COR-L47 (cell line): ENCODE data around the gene ADGRD2.

Source experiments
- DNase-seq: peaks from one replicate; lab custom pipeline; 2025; lab: John Stamatoyannopoulos, UW

ADGRD2 gene

DNA sequence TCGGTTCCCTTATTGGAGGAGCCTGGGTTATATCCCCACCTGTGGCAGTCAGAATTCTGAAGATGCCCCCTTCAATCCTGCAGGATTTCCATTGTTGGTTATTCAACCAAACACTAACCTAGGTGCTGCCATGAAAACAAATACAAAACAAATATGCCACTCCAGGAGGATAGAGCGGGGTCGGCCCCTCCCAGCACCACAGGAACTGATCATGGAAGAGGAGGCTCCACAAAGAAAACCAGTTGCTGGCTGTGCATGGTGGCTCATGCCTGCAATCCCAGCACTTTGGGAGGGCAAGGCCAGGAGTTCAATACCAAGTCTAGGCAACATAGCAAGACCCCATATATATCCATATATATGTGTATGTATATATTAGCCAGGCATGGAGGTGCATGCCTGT lies 13.2 kb upstream of the ADGRD2 start:
- DNase-seq = no peak

DNA sequence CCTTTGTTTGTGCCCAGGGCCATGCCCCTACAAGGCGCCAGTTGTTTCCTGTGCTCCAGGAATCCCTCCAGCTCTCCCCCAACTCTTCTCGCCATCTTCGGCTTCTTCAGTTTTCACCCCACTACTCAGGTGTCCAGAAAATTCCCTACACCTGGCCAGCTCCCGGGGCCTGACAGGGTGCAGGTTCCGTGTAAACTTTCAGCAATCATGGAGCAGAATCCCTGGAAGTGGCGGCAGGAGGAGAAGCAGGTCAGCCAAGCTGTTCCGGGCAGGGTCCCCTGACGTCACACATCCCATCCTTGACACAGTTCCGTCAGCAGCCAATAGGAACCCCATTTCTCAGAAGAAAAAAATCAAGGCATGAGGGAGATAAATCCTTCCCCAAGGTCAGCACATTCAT lies 12.2 kb upstream of the ADGRD2 start:
- no peak for DNase-seq

DNA sequence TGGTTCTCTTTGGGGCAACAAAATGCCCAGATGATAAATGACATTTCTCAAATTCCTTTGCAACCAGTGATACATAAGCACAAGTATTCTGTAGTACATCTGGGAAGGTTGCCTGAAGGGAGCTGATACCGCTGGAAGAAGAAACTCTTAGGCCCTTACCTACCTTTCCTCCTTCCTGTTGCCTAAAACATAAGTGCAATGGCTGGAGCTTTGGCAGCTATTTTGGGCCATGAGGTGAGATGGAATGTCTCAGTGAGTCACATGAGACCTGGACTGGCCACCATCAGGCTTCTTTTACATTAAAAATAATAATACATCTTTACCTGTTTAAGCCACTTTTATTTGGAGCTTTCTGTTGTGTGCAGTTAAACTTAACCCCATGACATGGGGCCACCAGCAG lies 11.2 kb upstream of the ADGRD2 start:
- DNase-seq = no peak

DNA sequence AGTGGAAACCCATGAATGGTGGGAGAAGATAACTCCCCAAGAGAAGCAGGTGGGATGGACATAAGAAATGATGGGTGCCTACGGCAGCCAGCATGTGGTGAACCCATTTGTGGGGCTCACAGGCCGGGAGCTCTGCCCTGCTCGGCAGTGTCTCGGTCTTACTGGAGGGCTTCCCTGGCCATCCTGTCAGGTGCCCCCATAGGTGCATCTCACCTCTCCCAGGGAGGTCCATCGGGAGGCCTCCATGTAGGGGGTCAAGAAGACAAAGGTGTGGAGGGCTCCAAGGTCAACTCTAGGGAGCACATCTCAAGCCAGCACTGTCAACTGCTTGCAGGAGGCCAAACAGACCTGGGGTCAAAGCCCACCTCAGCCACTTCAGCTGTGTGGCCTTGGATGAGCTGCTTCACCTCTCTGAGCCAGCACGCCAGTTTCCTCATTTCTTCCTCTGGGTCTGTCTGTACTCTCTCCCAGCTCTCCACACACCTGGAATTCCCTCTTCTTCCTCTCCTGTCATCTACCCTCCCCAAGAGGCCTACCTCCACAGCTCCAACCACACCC lies 10.5 kb upstream of the ADGRD2 start:
- no peak for DNase-seq

DNA sequence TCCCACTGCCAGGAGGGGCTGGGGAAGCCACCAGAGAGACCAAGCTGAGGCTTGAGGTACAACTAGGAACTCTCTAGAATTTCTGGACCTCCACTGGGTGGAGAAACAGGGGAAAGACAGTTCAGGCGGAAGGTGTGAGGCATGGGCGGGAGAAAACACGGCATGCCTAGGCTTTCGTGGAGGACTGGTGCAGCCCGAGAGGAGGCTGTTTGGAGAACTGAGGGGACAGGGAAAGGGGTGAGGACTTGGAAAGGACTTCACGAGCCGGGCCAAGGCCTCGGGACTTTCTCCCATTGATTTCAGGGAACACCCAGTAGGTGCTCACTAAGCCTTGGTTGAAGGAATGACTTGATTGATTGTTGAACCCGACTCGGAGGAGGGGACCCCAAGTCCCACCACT lies 9.5 kb upstream of the ADGRD2 start:
- no peak for DNase-seq

DNA sequence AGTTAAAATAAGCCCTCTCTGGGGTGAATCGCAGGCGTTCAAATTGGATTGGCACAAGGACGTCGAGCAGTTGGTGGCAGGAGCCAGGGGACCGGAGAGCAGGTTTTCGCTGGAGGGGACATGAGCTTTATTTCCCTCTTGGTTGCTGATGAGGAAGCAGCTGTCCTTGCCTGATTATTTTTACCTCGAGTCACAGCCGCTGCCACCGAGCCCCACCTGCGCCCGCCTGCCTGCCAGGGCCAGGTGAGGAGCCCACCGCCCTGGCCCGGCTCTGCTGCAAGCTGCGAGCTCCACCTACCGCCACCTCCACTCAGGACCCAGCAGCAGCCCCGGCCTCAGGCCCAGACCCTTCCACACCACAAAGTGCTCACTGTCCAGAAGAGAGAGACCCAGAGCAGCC lies 9.0 kb upstream of the ADGRD2 start:
- no peak for DNase-seq

DNA sequence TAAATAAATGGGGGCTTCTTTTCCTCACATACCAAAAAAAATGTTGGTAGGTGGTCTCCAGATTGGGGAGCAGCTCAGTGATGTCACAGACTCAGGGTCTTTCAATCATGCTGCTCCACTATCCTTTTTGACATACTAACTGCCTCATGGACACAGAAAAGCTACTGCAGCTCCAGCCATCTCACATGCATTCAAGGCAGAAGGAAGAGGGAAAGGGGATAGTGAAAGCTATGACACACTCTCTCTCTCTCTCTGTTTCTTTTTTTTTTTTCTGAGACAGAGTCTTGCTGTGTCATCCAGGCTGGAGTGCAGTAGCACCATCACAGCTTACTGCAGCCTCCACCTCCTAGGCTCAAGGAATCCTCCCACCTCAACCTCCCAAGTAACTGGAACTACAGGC lies 7.9 kb upstream of the ADGRD2 start:
- no peak for DNase-seq

DNA sequence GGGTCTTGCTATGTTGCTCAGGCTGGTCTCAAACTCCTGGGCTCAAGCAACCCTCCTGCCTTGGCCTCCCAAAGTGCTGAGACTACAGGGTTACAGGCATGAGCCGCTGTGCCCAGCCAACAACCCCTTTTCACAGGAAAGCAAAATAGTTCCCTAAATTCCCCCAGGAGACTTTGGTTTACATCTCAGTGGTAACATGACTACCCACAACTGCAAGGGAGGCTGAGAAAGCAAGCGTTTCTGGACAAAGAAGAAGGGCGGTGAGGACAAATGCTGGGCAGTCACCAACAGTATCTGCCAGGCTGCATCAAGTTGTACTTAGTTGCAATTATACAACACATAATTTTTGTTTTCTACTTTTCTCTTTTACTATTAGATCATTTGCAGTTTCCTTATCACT lies 7.4 kb upstream of the ADGRD2 start:
- DNase-seq = no peak

DNA sequence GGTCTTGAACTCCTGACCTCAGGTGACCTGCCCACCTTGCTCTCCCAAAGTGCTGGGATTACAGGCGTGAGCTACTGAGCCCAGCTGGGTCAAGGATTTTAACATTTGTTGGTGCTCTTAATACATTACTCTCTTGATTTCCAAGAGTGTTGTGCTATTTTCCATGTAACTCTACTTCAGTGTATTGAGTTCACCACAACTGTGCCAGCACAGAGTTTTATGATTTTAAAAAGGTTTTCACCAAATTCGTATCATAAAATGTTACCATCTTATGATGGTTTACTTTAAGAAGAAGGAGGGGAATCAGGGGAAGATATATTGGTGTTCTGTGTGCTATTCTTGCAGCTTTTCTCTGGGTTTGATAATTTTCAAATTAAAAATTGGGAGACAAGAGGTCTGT lies 6.6 kb upstream of the ADGRD2 start:
- no peak for DNase-seq

DNA sequence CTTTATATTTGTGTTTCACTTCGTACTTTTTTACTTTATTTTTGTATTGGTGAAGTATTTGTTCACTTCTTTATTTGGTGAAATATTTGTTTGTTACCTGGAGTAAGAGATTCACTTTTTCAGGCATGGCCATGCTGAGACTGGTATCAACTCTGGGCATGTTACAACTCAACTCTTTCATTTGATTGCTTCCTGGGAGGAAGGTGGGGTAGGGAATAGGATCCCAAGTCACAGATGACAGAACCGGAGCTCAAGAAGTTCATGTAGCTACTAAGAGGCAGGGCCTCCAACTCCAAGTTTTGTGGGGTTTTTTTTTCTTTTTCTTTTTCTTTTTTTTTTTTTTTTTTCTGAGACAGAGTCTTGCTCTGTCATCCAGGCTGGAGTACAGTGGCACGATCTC lies 6.1 kb upstream of the ADGRD2 start:
- no peak for DNase-seq

DNA sequence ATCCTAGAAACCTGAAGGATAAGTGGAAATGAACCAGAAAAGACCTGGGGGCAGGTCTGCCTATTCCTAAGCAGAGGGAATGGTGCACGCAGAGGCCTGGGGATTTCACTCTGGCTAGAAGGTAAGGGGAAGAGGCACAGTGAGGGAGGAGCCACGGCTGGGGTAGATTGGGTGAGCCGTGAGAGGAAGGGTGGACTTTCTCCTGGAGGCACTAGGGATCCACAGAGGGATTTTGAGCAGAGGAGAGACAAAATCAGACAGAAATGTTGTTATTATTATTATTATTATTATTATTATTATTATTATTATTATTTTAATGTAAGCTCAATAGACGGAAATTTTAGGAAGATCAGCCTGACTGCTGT lies 3.0 kb upstream of the ADGRD2 start:
- no peak for DNase-seq

DNA sequence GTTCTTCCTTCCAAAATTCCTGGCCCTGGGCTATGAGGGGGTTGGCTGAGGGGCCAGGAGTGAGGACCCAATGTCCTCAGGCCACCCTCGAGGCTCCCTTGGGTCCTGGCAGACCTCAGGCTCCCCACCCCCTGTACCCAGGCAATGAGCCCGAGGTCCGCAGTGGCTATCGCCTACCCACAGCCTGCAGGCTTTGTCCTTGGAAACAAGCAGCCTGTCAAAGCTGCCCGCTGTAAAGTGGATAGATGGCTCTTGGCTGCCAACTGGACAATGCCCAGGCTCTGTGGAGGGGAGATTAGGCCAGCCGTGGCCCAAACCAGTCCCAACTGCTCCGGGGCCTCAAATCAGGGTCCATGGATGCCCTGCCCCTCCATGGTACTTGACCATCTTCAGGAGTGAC lies 2.2 kb upstream of the ADGRD2 start:
- DNase-seq = no peak

DNA sequence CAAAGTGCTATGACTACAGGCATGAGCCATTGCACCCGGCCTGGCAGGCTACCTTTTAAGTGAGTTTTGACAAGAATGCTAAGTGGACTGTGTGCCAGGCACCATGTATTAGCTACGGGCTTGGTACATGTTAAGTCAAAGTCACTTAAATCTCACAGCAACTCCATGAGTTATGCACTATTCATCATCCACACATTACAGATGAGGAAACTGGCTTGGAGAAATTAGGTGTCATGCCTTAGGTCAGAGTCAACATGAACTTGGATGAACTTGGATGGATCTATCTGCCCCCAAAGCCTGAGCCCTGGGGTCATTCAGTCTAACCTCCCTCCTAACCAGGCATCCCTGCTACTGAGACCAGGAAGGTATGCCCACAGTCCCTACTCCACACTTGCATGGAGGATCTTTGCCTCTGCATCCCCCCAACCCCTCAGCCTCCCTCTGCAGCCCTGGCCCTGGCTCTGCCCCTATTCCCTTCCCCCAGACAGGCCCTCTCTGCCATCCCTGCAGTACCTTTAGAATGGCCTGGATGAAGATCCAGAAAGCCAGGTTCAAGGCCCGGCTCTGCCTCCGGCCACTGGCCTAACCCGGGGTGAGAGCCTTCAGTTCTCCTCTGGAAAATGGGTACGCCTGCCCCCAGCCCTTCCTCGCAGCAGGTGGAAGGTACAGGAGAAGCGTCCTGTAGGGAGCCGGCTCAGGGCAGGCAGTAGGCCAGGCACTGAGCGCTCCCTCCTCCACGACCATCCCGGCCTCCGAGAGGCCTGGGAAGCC lies 685 bp upstream of the ADGRD2 start:
- no peak for DNase-seq

DNA sequence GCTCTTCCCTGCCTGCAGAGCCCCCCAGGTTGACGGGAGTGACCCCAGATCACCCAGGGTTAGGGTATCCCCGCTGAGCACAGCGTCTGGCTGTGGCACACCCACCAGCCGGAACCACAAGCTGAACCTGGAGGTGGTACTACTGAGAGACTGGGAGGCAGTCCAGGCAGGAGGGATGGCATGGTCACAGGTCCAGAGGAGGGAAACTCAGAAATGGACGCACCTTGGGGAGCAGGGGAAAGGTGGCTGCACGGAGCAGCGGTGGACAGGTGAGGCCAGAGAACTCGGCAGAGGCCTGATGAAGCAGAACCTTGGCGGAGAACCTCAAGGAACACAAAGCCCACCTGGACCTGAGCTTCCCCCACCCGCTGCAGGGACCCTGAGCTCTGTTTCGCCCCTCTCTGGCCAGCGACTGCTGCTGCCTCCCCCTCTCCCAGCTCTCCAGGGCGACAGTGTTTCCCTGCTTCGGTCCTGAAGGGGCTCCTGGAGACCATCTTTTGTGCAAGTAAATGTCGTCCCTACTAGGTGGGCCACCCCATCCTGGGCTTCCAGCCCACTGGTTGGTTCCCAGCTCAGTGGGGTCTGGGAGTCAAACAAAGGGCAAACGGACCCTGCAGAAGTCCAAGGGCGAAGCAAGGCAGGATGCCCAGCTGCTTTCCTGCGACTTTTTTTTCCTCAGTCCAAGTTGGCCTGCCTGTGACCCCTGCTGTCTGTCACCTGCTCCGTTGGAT lies 845 bp downstream of the ADGRD2 start:
- no peak for DNase-seq

DNA sequence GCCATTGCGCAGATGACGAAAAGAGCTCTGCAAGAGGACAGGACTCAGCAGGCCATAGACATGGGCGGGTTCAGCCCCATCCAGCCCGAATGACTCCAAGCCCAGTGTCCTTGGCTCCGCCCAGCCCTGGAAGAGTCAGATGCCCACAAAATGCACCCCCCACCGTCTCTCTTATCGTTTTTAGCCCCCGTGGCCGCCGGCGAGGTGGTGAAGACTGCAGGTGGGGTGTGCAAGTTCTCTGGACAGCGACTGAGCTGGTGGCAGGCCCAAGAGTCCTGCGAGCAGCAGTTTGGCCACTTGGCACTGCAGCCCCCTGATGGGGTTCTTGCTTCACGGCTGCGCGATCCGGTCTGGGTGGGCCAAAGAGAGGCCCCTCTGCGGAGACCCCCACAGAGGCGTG lies 2.1 kb downstream of the ADGRD2 start:
- DNase-seq = no peak

DNA sequence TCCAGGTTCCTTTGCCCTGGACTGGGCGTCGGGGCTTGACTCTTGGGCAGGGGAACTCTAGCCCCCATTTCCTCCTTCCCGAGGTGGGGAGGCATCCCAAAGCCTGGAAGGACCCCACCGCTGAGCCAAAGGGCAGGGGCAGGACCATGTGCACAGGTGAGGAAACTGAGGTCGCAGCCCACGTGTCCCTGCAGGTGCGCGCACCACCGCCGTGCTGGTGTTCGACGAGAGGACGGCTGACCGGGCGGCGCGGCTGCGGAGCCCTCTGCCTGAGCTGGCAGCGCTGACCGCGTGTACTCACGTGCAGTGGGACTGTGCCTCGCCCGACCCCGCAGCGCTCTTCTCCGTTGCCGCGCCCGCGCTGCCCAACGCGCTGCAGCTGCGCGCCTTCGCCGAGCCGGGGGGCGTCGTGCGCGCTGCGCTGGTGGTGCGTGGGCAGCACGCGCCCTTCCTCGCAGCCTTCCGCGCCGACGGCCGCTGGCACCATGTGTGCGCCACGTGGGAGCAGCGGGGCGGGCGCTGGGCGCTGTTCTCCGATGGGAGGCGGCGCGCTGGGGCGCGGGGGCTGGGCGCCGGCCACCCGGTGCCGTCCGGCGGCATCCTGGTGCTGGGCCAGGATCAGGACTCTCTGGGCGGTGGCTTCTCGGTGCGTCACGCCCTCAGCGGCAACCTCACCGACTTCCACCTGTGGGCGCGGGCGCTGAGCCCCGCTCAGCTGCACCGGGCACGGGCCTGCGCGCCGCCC lies 2.8 kb downstream of the ADGRD2 start:
- DNase-seq = no peak

DNA sequence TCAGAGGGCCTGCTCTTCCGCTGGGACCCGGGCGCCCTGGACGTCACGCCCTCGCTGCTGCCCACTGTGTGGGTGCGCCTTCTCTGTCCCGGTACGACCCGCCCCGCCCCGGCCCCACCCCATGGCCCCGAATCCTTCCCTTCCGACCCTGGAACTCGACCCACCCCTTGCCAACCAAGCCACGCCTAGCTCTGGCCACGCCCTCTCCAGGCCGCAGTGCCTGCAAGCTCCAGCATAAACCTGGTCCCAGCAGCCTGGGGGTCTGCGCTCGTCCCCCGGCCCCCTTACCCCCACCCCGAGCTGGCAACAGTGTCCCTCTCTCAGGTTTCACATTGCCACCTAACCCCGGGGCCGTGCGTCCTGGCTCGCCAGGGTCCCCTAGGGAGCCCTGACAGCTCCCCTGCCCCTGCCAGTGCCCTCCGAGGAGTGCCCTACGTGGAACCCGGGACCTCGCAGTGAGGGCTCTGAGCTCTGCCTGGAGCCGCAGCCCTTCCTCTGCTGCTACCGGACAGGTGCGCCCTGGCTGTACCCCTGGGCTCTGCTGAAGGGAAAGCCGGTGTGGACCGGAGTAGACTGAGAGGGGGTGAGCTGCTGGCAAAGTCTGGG lies 3.4 kb downstream of the ADGRD2 start:
- DNase-seq = no peak

DNA sequence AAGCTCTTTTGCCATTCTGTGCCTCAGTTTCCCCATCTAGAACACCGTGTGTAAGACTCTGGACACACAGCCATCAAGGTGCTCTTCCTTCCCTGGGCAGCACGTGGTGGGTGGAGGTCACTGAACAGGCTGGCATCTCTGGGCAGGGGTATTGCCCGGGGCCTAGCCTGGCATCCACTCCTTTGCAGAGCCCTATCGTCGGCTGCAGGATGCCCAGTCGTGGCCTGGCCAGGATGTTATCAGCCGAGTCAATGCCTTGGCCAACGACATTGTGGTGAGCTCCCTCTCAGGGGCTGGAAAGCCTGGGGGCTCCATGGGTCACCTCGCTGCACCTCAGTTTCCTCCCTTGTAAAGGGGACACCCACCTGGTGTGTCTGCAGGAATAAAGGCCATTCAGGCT lies 4.0 kb downstream of the ADGRD2 start:
- no peak for DNase-seq

DNA sequence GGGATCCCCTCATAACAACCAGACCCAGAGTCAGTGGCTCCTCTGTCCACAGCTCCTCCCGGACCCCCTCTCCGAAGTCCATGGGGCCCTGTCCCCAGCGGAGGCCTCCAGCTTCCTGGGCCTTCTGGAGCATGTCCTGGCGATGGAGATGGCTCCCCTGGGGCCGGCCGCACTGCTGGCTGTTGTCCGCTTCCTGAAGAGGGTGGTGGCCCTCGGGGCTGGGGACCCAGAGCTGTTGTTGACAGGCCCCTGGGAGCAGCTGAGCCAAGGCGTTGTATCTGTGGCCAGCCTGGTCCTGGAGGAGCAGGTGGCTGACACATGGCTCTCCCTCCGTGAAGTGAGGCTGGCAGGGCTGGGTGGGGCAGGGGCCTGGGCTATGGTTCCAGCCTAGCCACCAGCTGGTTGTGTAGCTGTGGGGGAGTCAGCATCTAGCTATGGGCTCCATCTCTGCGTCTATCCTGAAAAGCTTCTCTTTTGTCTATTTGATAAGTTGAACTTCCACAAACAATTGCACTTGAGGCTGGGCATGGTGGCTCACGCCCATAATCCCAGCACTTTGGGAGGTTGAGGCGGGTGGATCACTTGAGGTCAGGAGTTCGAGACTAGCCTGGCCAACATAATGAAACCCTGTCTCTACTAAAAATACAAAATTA lies 4.7 kb downstream of the ADGRD2 start:
- DNase-seq = no peak

DNA sequence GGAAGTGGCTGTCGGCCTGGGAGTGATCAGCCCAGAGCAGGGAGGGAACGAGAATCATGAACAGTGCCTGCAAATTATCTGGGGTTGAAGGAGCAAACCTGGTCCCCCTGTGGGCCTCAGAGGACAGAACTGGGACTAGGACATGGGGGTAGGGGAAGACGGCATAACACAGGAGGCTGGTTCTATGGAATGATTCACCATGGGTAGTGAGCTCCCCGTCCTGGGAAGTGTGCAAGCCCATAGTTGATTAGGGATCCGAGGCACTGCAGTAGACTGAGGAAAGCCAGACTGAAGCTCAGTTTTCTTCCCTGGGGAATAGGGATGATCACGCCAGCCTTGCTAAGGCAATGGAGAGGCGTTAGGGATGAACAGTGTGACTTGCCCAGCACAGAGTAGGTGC lies 5.6 kb downstream of the ADGRD2 start:
- DNase-seq = no peak

DNA sequence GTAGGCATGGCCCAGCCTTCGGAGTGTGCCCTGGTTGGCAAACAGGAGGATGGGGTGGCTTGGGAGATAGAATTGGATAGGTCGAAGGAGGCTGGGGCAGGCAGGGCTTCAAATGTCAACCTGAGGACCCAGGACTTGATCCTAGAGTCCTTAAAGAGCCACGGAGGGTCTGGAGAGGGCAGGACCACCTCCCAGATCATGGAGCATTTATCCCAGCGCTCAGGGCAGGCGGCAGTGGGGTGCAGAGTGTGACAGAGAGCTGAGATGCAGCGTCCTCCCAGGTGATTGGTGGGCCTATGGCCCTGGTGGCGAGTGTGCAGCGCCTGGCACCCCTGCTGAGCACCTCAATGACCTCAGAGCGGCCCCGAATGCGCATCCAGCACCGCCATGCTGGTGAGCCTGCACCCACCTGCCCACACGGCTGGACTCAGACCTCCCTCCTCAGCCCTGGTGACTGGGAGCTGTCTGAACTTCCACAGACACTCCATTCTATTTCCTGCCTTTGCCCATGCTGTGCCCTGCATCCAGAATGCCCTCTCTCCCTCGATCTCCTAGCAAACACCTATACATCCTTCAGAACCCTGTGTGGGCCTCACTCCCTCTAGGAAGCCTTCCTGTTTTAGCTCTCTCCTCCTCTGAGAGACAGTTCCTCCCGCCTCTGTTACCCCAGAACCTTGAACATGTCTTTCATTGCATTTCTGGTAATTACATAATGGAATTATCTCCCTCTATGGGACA lies 6.3 kb downstream of the ADGRD2 start:
- no peak for DNase-seq
